ENCODE measurements around the gene NCOR2. TPM values are rescaled to one million over a fixed set of nuclear protein-coding genes. Genes with fewer than 3 reads are reported as not detected.

Gene NCOR2
- total RNA-seq, 1 experiment from 2014 or later = 33.3 TPM

- no peak for DNase-seq (ENCODE audit: low spot score)
Observed at GRCh38 chr12:124544311-124544970, 23.0 kb downstream of the NCOR2 start.

- DNase-seq (ENCODE audit: low spot score) = no peak
Observed at GRCh38 chr12:124543590-124544310, 23.7 kb downstream of the NCOR2 start.

- no peak for DNase-seq (ENCODE audit: low spot score)
Observed at GRCh38 chr12:124543052-124543589, 24.3 kb downstream of the NCOR2 start.

DNA sequence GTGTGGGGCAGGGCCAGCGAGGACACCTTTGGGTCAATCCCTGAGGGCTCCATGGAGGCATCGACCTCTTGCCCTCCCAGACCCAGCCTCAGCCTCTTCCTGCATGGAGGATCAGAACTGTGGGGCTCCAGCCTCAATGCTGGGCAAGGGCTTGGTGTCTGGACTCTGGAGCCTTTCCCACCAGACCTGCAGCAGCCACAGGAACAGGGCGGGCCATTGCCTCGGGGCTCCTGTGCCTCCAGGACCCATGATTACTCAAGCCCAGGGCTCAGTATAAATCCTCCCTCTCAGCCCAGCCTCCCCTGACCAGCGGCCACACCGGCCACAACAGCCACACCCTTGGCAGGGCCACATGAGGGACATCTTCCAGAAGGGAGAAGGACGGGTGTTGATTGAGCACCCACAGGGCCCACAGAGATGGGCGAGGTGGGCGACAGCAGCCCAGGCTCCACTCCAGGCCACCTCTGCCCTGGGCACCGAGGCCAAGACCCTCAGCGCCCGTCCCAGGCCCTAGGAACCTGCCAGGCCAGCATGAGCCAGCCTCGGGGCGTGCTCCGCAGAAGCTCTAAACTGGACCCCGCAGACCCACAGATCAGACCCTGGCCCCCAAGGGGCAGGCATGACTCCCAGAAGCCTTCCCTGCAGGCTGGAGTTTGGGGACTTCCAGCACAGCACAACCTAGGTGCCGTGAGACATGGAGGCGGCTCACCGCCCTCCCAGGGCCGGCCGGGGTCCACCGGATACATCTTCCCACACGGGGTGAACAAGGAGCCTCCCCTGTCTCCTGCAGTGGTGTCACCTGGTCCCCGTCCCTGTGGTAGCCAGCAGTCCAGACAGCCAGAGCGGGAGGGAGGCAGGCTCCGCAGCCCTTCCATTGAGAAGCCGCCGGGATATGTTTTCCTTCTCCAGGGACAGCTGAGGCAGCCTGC lies 25.1 kb downstream of the NCOR2 start:
- DNase-seq (ENCODE audit: low spot score) = peak; percentile 51

GRCh38 chr12:124541322-124541721 lies 26.1 kb downstream of the NCOR2 start:
- no peak for DNase-seq (ENCODE audit: low spot score)

GRCh38 chr12:124539084-124540041 lies 28.0 kb downstream of the NCOR2 start:
- no peak for DNase-seq (ENCODE audit: low spot score)

DNA sequence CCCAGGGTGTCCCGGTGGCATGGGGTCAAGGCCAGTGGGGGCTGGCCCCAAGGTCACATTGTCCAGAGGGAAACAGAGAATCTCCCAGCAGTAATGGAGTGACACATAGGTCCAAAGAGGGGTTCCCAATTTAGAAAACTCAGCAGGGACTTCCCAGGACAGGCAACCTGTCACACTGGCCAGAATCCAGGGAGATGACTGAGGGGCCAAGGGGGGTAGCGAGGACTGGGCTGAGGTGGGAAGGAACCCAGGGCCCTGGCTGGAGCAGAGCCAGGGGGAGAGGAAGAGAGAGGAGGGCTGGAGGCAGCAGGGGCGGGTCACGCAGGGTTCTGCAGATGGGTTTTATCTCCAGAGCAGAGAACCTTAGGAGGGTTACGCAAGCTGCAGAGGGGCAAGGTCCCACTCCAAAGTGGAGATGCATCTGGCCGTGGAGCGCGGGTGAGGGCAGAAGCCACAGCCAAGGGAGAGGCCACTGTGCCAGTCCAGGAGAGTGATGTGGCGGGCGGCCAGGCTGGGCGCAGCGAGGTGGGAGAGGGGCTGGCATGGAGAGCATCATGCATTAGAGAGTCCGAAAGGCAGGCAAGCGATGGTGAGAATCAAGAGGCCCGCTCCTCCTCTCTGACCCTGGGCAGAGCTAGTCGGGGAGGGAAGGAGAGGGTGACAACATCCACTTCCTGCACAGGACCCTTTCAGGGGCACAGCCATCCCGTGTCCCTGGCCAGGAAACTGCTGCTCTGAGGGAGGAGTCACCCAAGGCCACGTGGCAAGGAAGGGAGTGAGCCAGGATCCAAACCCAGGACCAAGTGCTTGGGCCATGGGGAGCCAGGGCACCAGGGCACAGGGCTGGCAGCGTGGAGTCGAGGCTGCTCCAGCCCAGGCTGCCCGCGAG lies 29.0 kb downstream of the NCOR2 start:
- DNase-seq (ENCODE audit: low spot score) = no peak

GRCh38 chr12:124537525-124538193 lies 29.8 kb downstream of the NCOR2 start:
- no peak for DNase-seq (ENCODE audit: low spot score)

GRCh38 chr12:124536641-124537040 lies 30.8 kb downstream of the NCOR2 start:
- DNase-seq (ENCODE audit: low spot score) = no peak

DNA sequence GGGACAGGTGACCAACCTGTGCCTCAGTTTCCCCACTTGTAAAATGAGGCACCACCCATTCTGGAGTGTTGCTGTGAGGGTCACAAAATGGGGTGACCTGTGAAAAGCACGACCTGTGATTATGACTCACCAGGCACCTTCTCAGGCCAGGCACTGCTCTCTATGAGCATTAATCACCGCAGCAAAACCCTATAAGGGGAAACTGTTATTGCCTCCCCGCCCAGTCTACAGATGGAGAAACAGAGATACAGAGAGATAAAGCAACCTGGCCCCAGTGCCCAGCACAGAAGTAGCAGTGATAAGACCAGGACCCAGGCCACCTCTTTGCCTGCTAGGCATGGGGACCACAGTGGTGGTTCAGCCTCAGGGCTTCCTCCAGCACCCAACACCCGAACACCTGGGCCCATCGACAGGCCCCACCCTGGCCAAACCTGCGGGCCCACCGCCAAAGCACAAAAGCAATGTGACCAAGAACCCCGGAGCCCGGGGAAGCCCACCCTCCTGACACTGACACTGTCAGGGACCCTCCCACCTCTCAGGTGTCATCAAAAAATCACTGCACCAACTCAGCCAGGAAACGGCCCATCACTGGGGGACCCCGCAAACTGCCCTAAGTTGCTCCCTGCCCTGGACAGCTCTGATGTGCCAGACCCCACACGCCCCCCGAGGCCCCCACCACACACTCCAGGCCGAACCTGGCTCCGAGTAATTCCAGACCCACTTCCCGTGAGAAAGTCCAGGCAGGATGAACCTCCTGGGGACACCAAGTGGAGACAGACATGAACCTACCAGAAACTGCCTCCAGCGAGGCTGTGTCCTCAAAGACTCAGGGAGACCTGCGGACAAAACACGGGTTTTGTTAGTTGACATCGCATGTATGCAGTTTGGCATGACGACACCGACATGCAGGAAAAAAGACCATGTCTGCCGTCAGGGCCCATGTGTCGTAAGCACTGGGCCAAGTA lies 32.4 kb downstream of the NCOR2 start:
- DNase-seq (ENCODE audit: low spot score) = no peak

DNA sequence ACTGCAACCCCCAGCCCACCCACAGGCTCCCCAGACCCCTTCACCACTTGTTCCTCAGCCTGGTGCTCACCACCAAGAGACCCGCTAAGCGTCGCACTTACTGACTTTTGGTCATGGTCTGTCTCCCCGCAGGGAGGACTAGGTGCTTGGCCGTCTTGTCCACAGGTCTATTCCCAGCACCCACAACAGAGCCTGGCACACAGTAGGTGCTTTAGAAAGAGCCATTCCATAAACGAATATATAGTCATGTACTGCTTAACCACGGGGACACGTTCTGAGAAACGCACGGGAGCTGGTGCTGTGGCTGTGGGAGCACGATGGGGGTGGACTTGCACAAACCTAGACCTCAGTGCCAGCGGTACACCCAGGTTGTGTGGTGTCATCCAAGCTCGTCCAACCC lies 34.0 kb downstream of the NCOR2 start:
- DNase-seq (ENCODE audit: low spot score) = no peak

DNA sequence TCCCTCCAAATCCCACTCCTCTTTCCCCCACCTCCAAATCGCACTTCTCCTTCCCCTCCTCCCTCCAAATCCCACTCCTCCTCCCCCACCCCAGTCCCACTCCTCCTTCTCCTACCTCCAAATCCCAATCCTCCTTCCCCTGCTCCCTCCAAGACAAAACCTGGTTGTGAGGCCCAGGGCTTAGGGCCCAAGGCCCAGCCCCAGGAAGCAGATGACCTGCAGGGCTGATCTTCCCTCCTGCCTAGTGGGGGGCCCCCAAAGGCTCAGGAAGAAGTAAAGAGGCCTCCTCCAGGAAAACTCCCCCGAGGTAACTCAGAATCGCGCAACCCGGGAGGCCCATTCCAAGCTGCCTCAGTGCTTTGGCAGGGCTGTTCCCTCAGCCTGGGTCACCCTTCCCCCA lies 34.4 kb downstream of the NCOR2 start:
- no peak for DNase-seq (ENCODE audit: low spot score)

GRCh38 chr12:124532331-124532750 lies 35.1 kb downstream of the NCOR2 start:
- no peak for DNase-seq (ENCODE audit: low spot score)

DNA sequence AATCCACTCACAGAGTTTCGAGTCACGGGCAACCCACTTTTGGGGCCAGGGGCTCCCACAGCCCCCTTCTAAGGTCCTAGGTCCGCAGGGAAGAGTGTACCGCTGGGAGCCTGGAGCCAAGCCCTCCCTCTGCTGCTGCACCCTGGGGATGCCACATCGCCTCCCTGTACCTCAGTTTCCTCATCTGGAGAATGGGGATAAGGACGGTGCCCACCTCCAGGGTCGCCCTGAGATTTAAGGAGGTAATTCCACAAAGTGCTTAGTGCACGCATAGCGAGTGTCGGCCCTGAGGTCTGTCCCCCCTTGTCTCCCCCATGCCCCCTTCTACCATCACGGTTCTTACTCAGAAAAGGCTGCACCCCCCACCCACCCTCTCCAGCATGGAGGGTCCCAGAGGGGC lies 35.5 kb downstream of the NCOR2 start:
- DNase-seq (ENCODE audit: low spot score) = no peak

DNA sequence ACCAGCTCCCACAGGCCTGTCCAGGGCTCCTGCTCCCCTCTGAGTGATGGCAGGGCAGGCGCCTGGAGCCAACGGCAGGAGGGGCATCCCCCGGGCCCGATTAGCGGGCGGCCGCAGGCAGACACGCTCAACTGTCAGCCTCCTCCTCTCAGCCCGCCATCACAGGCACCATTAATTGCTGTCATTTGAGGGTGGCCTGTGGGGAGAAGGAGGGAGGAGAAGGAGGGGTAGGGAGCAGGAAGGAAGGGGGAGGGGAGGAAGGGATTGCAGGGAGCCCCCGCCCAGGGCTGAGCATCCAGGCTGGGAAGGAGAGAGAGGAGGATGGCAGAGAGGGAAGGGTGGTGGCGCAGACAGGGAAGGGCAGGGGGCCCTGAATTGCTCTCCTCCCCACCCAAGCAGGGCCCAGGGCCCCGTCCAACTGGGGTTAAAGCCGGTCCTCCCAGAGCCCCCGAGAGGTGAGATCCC lies 36.1 kb downstream of the NCOR2 start:
- no peak for DNase-seq (ENCODE audit: low spot score)

DNA sequence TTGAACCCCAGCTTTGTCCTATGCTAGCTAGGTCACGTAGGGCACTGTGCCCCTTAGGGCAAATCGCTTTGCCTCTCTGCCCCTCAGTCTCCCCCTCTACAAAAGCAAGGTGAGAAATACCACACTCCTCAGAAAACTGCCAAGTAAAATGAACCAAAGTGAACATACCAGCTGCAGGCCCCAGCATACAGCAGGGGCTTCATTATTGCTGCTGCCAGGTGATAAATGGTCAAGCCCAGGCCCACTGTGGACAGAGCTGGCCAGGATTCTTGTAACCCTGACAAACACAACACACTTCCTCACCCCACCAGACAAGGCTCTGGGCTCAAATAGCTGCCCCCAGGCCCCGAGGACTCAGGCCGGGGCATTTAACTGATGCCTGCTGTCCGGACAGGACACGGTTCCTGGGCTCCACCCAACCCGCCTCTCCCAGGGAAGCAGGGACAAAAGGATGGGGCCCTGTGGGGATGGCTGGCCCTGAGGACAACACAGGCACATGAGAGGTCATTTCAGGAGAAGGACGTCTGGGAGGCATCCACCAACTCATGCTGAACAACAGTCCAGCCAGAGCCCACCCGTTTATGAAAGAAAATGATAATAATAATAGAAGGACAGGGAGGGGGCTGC lies 36.7 kb downstream of the NCOR2 start:
- no peak for DNase-seq (ENCODE audit: low spot score)

DNA sequence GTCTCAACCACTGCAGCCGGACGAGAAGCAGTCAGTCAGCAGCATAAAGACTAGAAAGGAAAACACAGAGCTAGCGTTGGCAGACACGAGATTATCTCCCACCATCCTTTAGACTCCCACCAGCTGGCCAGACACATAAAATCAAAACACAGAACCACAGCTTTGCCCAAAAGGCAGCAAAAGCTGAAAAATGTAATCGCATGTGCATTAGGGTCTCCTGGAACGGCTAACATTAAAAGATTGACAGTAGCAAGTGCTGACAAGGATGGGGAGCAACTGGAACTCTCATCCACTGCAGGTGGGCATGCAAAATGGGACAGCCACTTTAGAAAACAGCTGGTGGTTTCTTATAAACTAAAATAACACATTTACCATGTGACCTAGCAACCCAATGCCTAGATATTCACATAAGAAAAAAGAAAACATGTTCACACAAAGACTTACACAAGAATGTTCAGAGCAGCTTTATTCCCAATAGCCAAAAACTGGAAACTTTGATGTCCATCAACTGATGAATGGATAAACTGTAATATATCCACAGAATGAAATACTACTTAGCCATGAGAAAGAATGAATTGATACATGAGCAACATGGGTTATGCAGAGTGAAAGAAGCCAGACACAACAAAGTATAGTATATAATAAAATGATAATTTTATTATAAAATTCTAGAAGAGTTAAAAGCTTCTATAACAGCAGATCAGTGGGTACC lies 37.7 kb downstream of the NCOR2 start:
- DNase-seq (ENCODE audit: low spot score) = no peak
